OCI-LY7 (cell line): Measurements from ENCODE around the gene STH. TPM values are rescaled to one million over a fixed set of nuclear protein-coding genes. Genes with fewer than 3 reads are reported as not detected.

Experiments used
- BruUV-seq: library from RNA; stranded (reverse); fragments of 400-500 nt; replicated peaks from 2 replicates; lab custom pipeline; 2021; lab: Mats Ljungman, UMichigan
- CTCF ChIA-PET: fragments of 300-600 bp; sonication (Branson Sonifier 250); formaldehyde crosslinking; loops from one replicate; lab custom pipeline; 2022; ENCODE audit warnings: antibody characterized with exemption; ENCODE audit not compliant: unreplicated experiment; lab: Charles Lee
- POLR2A ChIA-PET: fragments of 300-600 bp; sonication (Branson Sonifier 250); formaldehyde crosslinking; loops from one replicate; lab custom pipeline; 2022; ENCODE audit warnings: antibody characterized with exemption; lab: Charles Lee
- DNase-seq: peaks from one replicate; pipeline ENCODE4 v3.0.0-alpha.2; 2015; ENCODE audit warnings: low spot score
- H2AFZ ChIP-seq: fragments of 200-600 bp; sonication (generic), shearing (Covaris generic); 2 replicates; pipeline ENCODE4 v1.6.1; 2014; ENCODE audit warnings: mild to moderate bottlenecking, antibody characterized with exemption, low read length, moderate library complexity
- H3K27ac ChIP-seq: fragments of 200-600 bp; sonication (generic); 2 replicates; pipeline ENCODE4 v1.5.1; 2014; ENCODE audit warnings: mixed run types, low read depth, mild to moderate bottlenecking, moderate library complexity, low read length, inconsistent platforms; ENCODE audit not compliant: poor library complexity, severe bottlenecking
- H3K36me3 ChIP-seq: fragments of 200-600 bp; sonication (generic); 2 replicates; pipeline ENCODE4 v1.6.1; 2014; ENCODE audit warnings: mild to moderate bottlenecking, antibody characterized with exemption, low read length, moderate library complexity, mixed read lengths; ENCODE audit not compliant: insufficient read depth
- H3K4me1 ChIP-seq: fragments of 200-600 bp; sonication (generic); 2 replicates; pipeline ENCODE4 v1.5.1; 2014; ENCODE audit warnings: mild to moderate bottlenecking, low read length; ENCODE audit not compliant: insufficient read depth, poor library complexity, severe bottlenecking
- H3K4me2 ChIP-seq: fragments of 200-600 bp; sonication (generic); 2 replicates; pipeline ENCODE4 v1.6.1; 2014; ENCODE audit warnings: mild to moderate bottlenecking, low read length
- H3K4me3 ChIP-seq: fragments of 200-600 bp; sonication (generic); 2 replicates; pipeline ENCODE4 v1.5.1; 2014; ENCODE audit warnings: mild to moderate bottlenecking, low read depth, low read length; ENCODE audit not compliant: poor library complexity, severe bottlenecking
- H3K79me2 ChIP-seq: fragments of 200-600 bp; sonication (generic); 2 replicates; pipeline ENCODE4 v1.6.1; 2016; ENCODE audit warnings: low read depth, mild to moderate bottlenecking, low read length, moderate library complexity, mixed read lengths; ENCODE audit not compliant: insufficient read depth
- H3K9me2 ChIP-seq: fragments of 200-600 bp; sonication (generic); 2 replicates; pipeline ENCODE4 v1.6.1; 2016; ENCODE audit warnings: mild to moderate bottlenecking, low read length, mixed read lengths; ENCODE audit not compliant: insufficient read depth
- H3K9me3 ChIP-seq: fragments of 200-600 bp; sonication (generic); 2 replicates; pipeline ENCODE4 v1.6.1; 2014; ENCODE audit warnings: mild to moderate bottlenecking, mixed run types, low read length, mixed read lengths
- H4K20me1 ChIP-seq: fragments of 200-600 bp; sonication (generic); 2 replicates; pipeline ENCODE4 v1.6.1; 2014; ENCODE audit warnings: mild to moderate bottlenecking, antibody characterized with exemption, low read length, moderate library complexity, mixed read lengths; ENCODE audit not compliant: insufficient read depth
- EZH2phosphoT487 ChIP-seq: fragments of 200-600 bp; sonication (generic); IDR thresholded peaks from 2 replicates; pipeline ENCODE4 v1.6.1; 2018; ENCODE audit warnings: low read depth, borderline replicate concordance, mild to moderate bottlenecking, mixed run types, antibody characterized with exemption, low read length, moderate library complexity, mixed read lengths
- intact Hi-C: fragments of 100-400 bp; cut with micrococcal nuclease; formaldehyde crosslinking; loops from one replicate; pipeline ENCODE4 v1.10.0; 2022; ENCODE audit not compliant: unreplicated experiment
- total RNA-seq, 2 experiments: library from RNA; depleted of rRNA in 1 of 2; stranded (reverse); fragments of >200 nt in 1 of 2; shearing (Covaris generic) in 1 of 2; gene quantifications; 2 replicates each; pipeline ENCODE4 v1.2.3, GENCODE V29; 2014 to 2022
- TF ChIP-seq, protein P1 (sequence below): fragments of 200-600 bp; sonication (generic); conservative IDR thresholded peaks from 2 replicates; pipeline ENCODE4 v1.5.1; 2014; ENCODE audit warnings: mild to moderate bottlenecking, antibody characterized with exemption, low read length, moderate library complexity, mixed read lengths

The STH gene
- total RNA-seq, 2 experiments from 2014 or later: not detected

DNA sequence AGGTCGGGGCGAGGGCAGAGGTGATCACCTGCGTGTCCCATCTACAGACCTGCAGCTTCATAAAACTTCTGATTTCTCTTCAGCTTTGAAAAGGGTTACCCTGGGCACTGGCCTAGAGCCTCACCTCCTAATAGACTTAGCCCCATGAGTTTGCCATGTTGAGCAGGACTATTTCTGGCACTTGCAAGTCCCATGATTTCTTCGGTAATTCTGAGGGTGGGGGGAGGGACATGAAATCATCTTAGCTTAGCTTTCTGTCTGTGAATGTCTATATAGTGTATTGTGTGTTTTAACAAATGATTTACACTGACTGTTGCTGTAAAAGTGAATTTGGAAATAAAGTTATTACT, 28.9 kb downstream of the STH start:
- no peak for TF ChIP-seq EZH2phosphoT487
- TF ChIP-seq, protein P1, sequence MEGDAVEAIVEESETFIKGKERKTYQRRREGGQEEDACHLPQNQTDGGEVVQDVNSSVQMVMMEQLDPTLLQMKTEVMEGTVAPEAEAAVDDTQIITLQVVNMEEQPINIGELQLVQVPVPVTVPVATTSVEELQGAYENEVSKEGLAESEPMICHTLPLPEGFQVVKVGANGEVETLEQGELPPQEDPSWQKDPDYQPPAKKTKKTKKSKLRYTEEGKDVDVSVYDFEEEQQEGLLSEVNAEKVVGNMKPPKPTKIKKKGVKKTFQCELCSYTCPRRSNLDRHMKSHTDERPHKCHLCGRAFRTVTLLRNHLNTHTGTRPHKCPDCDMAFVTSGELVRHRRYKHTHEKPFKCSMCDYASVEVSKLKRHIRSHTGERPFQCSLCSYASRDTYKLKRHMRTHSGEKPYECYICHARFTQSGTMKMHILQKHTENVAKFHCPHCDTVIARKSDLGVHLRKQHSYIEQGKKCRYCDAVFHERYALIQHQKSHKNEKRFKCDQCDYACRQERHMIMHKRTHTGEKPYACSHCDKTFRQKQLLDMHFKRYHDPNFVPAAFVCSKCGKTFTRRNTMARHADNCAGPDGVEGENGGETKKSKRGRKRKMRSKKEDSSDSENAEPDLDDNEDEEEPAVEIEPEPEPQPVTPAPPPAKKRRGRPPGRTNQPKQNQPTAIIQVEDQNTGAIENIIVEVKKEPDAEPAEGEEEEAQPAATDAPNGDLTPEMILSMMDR: no peak
- peaks cover 10% of the 10 kb centered on the region for H3K4me1 ChIP-seq
- H3K4me3 ChIP-seq: no peak overlapping the region
- no peak overlapping the region for H3K4me2 ChIP-seq
- no peak overlapping the region for H3K27ac ChIP-seq
- no TSS peak for BruUV-seq
- CTCF ChIA-PET: no interaction called here
- H3K79me2 ChIP-seq: no peaks in the 10 kb centered on the region
- POLR2A ChIA-PET: no interaction called here
- H2AFZ ChIP-seq: no peak overlapping the region
- H3K36me3 ChIP-seq: peaks cover 61% of the 10 kb centered on the region
- intact Hi-C loops: no loop called here
- no peaks in the 10 kb centered on the region for H4K20me1 ChIP-seq
- DNase-seq: no peak
- no peaks in the 10 kb centered on the region for H3K9me2 ChIP-seq
- no peaks in the 10 kb centered on the region for H3K9me3 ChIP-seq

DNA sequence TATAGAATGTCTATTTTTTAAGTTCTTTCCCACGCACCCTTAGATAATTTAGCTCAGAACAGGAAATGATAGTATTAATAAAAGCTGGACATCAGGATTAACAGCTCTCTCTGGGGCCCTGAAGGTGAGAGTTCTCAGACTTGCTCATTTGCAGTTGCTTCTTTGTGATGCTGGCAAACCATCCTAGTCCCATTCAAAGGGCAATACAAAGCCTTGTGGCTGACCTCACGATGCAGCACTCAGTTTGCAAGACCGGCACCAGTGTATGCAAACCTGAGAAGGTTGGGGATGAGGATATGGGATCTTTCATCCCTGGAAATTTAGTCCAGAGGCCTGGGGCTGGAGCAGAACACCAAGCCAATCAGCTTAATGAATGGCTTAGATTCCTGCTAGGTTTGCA, 29.3 kb downstream of the STH start:
- Histone ChIP-seq H3K79me2 (no peaks in the 10 kb centered on the region), H3K4me2 (no peak overlapping the region), H2AFZ (no peak overlapping the region), H3K36me3 (peaks cover 62% of the 10 kb centered on the region), H3K9me2 (no peaks in the 10 kb centered on the region), H4K20me1 (no peaks in the 10 kb centered on the region), H3K4me1 (peaks cover 10% of the 10 kb centered on the region), H3K27ac (no peak overlapping the region), H3K9me3 (no peaks in the 10 kb centered on the region), H3K4me3 (no peak overlapping the region)
- CTCF ChIA-PET: no interaction called here
- DNase-seq: no peak
- POLR2A ChIA-PET: no interaction called here
- TF ChIP-seq, protein P1: no peak
- TF ChIP-seq EZH2phosphoT487: no peak
- no TSS peak for BruUV-seq
- intact Hi-C loops: no loop called here

DNA sequence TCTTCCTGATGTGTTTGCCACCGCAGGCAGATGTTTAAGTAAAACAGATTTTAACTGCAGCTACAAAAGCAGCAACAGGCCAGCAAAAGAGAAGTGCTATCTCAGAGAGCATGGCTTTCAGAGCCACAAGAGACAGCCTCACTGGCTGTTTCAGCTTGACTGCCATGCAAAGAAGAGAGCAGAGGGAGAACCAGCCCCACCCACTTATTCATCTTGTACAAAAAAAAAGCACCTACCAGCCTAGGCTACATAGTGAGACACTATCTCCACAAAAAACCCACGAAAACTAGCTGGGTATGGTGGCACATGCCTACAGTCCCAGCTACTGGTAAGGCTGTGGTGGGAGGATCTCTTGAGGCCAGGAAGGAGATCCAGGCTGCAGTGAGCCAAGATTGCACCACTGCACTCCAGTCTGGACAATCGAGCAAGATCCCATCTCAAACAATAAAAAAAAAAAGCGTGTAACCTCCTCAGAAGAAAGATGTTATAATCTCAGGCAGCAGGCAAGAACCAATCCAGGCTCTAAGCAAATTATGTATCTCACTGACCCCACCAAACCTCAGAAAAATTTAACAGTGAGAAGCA, 30.0 kb downstream of the STH start:
- H3K9me2 ChIP-seq: no peaks in the 10 kb centered on the region
- TF ChIP-seq, protein P1: no peak
- no peak for TF ChIP-seq EZH2phosphoT487
- intact Hi-C loops: no loop called here
- H3K27ac ChIP-seq: no peak overlapping the region
- H3K4me1 ChIP-seq: peaks cover 10% of the 10 kb centered on the region
- POLR2A ChIA-PET: no interaction called here
- peaks cover 69% of the 10 kb centered on the region for H3K36me3 ChIP-seq
- no peaks in the 10 kb centered on the region for H3K9me3 ChIP-seq
- CTCF ChIA-PET: no interaction called here
- H3K4me3 ChIP-seq: no peak overlapping the region
- no peaks in the 10 kb centered on the region for H3K79me2 ChIP-seq
- BruUV-seq: no TSS peak
- no peak for DNase-seq
- no peak overlapping the region for H3K4me2 ChIP-seq
- no peaks in the 10 kb centered on the region for H4K20me1 ChIP-seq
- H2AFZ ChIP-seq: no peak overlapping the region
